GM10266 (cell line): ENCODE data around the gene IQGAP2.

Experiments
- DNase-seq: peaks from one replicate; pipeline ENCODE4 v3.0.0; 2012; ENCODE audit errors: extremely low spot score
- CTCF ChIP-seq: IDR thresholded peaks from 2 replicates; pipeline ENCODE4 v1.5.1; 2012; ENCODE audit warnings: mild to moderate bottlenecking, low read depth; ENCODE audit not compliant: control insufficient read depth, insufficient read depth; ENCODE audit errors: missing control alignments

IQGAP2 gene

GRCh38 chr5:76527685-76528161 is 124.6 kb downstream of the IQGAP2 start:
- DNase-seq, result no peak
- TF ChIP-seq CTCF, result no peak

- DNase-seq, result no peak
- TF ChIP-seq CTCF, result no peak
These were observed 125.7 kb downstream of the IQGAP2 start for GRCh38 chr5:76528547-76529331.

DNA sequence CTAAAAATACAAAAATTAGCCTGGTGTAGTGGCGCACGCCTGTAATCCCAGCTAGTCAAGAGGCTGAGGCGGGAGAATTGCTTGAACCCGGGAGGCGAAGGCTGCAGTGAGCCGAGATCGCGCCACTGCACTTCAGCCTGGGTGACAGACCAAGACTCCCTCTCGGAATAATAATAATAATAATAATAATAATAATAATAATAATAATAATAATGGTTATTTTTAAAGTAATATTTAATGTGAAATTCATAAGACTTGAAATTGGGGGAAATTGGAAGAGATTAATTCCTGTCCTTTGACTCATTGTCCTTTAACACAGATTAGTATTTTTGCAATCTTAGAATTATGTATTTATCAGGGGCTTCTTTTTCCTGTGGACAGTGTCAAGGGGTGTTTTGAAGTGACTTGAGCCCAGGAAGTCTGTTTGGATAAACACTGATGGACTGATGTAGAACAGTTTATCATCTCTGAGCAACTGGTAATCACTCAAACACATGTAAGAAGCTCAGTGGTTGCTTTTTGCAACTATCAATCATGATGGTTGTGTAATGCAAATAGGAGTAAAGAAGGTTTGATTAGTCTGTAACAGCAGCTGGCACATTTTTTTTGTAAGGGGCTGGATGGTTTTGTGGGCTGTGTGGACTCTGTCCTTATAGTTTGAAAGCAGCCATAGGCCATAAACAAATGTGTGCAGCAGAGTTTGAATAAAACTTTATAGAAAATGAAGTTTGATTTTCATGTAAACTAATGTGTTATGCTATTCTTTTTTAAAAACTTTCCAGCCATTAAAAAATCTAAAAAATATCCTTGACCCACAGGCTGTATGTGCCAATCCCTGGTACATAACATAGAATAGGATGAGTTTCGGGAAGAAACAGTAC is 126.6 kb downstream of the IQGAP2 start:
- DNase-seq, result no peak
- no peak for TF ChIP-seq CTCF

GRCh38 chr5:76532052-76532451 is 129.0 kb downstream of the IQGAP2 start:
- no peak for DNase-seq
- no peak for TF ChIP-seq CTCF

- no peak for DNase-seq
- no peak for TF ChIP-seq CTCF
These were observed 129.9 kb downstream of the IQGAP2 start for GRCh38 chr5:76532973-76533372.

DNA sequence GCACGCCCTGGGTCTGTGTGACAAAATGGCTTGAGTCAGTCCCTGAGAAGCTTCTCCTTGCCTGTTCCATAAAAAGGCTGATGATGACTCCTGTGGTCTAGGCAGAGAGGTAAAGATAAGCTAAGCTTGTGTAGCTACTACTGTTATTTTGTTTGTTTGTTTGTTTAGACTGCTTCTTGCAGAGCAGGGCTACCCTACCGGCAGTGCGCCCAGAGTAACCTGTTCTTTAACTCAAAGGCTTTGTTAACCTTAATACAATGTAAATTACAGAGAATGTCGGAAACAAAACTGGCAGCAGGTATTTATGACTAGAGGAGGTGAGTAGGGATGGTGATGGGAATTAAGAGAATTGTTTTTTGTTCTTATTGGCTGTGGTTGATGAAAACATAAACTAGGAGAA is 132.5 kb downstream of the IQGAP2 start:
- DNase-seq, result no peak

More for the DNA sequence above, 132.5 kb downstream of the IQGAP2 start:
- no peak for TF ChIP-seq CTCF
